GM12874 (cell line): ENCODE results near the gene CCL25.

Experiments
- CTCF ChIP-seq: IDR thresholded peaks from 2 replicates; pipeline ENCODE4 v1.5.1; 2011; ENCODE audit warnings: low read depth, mild to moderate bottlenecking, control low read depth, low read length, moderate library complexity; ENCODE audit not compliant: insufficient read depth

CCL25 gene

GRCh38 chr19:8050274-8051096, 2.1 kb upstream of the CCL25 start:
- no peak for TF ChIP-seq CTCF

GRCh38 chr19:8054169-8054568, 1.6 kb downstream of the CCL25 start:
- no peak for TF ChIP-seq CTCF

GRCh38 chr19:8056533-8056932, 4.0 kb downstream of the CCL25 start:
- no peak for TF ChIP-seq CTCF

GRCh38 chr19:8057545-8058270, 5.1 kb downstream of the CCL25 start:
- TF ChIP-seq CTCF: no peak

- no peak for TF ChIP-seq CTCF
These were observed 12.6 kb downstream of the CCL25 start for GRCh38 chr19:8064911-8065874.

GRCh38 chr19:8065875-8066261, 13.3 kb downstream of the CCL25 start:
- no peak for TF ChIP-seq CTCF
